Activated T-cell treated with anti-CD3 and anti-CD28 coated beads for 24 hours (primary cell): Measurements from ENCODE around the gene MSI2.
"Not testable (repeated sequence)": the region's sequence is repeated elsewhere in the genome, so short reads cannot be mapped to it uniquely, and the experiment has no call there.

ENCODE experiments used
- DNase-seq: peaks from one replicate; pipeline ENCODE4 v3.0.0-alpha.2; 2020; ENCODE audit warnings: low read depth

MSI2 gene

DNA sequence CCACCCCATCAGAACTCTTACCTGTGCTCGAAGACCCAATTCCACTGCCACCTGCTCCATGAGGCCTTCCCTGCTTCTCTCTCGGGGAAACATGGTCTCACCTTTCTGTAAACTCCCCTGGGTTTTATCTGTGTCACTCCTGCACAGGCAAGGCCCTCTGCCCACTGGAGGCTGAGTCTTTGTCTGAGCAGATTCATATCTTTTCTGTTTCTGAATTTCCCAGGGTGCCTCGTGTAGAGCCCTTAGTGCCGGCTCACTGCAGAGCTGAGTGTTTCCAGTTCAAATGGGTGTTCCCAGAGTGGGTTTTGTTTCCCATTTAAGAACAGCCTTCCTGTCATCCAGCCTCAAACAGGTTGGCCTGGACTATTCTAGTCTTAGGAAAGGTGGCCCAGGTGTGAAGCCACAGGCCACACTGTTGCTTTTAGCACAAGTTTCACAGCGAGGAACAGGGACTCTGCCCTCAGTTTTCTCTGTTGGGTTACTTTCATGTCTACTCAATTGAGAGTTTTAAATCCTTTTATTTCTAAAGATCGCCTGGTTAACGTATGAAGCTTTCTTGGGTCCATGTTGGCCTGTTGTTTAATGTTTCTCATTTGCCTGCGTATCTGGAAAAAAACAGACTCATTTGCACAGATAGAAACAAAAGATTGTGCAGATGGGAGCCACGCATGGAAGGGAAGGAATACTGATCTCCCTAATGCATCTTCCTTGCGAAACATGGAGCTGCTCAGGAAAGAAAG, 228.7 kb downstream of the MSI2 start:
- no peak for DNase-seq

DNA sequence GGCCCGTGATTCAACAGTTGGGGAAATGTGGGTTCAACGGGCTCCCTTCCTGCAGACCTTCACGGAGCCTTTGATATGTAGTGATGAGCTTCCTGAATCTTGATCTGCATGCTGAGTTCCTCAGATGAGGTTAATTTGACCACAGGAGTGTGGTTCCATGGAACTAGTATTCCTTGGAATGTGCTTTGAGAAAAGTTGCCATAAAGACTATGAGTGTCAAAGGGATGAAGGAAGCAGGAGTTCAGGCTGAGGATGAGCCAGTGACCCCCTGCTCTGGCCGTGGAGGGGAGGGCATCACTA, 229.2 kb downstream of the MSI2 start:
- no peak for DNase-seq

DNA sequence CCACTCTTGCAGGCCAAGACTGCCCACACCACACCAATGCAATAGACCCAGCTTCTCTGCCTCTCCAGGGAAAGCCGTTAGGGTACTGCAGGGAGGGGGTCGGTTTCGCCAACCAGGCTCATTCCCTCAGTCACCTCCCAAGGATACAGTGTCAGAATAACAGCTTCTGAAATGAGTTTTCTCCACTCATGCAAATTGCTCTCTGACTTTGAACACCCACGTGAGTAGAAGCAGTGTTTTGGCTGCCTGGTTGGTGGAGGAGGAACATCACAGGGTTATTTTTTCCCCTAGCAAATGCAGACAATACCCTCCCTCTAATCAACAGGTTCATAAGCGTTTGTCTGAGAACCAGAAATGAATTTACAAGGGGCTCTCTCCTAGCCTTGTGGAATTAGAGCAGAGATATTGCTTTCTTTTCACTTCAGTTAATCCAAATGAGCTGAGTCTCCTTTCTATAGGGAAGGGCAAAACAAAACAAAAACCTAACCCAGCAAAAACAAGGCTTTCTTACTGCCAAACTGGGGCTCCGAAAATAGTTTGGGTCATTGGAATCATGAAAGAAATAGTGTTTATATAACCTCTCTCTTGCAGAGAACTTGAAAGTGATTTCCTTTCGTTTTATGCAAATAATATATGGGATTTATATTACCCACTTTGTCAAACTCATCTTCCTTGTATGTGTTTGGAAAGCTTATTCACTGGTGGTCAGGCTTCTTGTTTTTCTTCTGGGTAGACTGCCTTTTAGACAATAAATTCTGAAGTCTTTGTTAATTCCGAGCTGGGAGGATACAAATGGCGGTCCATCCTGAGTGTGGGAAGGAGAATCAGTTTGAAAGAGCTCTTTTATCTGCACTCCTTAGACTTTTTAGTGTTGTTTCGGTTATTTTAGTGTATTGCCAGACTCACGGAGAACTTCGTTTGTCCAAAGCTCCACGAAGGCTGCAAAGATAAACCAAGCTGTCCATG, 229.9 kb downstream of the MSI2 start:
- no peak for DNase-seq

DNA sequence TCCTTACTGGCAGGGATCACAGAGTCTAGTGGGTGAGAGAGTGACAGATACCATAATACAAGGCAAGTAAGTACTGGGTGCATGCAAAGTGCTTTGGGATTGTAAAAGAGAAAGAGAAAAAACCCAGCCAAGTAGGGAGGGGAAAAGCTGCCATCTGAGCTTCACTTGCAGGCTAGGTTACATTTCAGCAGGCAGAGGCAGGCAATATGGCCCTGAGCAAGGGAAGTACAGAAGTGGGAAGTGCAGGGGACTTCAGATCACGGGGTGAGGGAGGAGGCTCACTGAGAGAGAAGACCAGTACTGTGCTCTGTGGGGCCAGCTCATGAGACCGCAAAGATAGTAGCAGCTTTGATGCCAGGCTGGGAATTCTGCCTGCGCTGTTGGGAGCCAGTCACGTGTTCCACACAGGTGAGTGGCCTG, 230.6 kb downstream of the MSI2 start:
- no peak for DNase-seq

DNA sequence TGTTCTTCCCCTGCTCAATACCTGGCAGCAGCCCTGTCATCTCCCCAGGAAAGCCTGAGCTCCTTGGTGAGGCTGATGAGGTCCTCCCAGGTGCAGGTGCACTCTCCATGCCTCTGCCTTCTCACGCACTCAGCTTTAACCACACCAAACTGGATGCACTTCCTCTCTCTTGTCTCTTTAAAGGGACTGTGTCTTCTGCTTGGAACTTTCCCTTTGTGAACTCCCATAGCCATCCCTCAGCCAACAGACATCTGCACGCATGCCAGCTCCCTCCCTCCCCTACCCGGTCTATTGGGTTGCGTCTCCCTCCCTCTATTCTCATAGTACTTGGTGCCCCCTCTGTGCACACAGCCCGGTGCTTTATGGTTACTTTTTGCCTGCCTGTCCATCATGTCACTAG, 231.2 kb downstream of the MSI2 start:
- DNase-seq, result no peak

DNA sequence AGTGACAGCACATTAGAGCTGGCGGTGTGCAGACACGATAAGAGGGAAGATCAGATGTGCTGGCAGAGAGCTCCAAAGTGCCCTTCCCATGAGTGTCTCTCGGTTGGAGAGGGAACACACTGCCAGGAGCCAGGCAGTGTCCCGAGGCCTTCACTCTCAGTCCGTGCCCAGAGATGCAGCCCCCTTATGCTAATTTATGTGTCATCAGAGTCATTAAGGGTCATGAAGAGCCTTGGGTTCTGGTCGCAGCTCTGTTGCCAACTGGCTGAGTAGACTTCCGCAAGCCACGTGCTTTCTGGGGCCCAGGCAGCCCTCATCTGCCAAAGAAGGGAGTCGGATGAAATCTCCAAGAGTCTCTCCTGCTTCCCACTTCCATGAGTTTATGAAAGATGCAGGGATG, 232.5 kb downstream of the MSI2 start:
- DNase-seq, result no peak

DNA sequence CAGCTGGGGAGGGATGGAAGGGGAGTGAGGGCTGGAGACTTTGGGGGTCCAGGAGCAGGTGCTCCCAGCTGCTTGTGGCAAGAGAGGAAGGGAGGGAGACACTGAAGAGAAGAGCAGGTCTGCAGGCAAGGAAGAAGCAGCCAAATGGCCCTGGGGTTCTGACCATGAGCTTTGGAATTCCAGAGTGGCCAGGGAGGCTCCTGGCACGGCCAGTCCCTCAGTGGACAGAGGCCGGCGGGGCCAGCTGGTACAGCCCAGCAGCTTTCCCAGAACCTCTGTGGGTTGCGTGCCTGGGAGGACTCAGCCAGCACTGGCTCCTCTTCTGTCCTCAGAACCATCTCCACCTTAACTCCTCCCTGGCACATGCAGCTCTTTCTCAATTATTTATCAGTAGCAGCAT, 233.0 kb downstream of the MSI2 start:
- DNase-seq, result no peak

DNA sequence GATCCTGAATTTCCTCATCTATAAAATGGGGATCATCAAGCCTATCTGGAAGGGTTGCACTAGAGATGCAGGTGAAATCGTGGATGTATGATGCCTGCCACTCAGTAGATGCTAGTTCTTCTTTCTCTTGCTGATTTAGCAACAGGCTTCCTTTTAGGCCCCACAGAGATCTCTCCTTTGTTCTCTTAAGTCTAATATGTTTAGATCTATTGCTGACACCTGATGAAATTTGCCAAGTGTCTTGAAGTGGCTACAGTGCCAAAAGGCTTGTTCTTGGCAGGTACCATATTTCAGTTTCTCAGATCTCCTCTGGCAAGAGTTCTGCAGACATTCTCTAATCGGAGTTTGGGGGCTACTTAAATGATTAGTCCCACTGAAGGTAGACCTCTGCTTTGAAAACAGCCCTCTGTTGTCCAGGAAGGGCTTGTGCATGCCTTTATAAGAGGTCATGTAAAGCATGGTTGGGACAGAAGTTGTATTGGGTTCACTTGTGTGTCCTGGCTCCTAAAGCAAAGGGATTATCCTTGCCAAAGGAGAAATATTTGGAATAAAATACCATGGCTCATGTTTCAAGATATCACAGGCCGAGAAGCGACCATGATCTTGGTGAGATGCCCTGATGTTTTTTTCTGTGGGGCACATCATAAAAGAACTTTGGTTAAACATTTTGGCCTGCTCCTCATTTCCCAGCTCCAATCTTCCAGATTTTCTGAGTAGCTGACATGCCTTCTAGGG, 234.0 kb downstream of the MSI2 start:
- no peak for DNase-seq

DNA sequence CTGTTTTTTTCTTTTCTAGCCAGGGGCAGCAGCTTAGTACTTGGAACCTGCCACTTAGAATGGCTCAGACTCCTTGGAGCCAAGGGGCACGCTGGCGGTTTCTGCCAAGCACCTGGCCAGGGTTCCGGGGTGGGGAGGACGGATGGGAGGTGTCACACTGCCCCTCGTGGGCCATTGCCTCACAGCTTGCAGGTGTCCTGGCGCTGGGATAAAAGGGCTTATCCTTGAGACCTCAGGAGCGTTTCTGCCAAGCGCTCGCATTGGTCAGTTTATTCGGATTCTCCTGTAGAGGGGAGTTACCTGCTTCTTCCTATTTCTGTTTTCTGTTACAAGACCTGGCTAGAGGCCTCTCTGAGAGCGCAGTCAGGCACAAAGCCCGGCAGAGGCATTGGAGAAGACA, 234.6 kb downstream of the MSI2 start:
- DNase-seq, result no peak

DNA sequence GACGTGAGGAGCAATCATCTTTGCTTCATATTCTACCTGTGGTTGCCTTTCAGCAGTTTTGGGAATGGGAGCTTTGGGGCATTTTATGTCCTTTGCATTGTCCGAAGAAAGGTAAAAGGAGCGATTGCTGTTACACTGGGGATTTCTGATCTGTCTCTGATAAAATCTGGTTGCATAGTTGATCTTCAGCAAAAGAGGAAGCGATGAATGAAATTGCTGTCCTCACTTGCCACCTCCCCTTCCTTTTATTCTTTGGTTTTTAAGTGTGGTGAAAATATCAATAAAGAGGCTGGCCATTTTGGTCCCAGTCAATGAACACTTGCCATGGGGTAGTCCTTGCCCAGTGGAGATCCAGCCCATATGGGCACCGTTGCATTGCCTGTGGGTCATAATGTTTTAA, 236.8 kb downstream of the MSI2 start:
- DNase-seq, result no peak

DNA sequence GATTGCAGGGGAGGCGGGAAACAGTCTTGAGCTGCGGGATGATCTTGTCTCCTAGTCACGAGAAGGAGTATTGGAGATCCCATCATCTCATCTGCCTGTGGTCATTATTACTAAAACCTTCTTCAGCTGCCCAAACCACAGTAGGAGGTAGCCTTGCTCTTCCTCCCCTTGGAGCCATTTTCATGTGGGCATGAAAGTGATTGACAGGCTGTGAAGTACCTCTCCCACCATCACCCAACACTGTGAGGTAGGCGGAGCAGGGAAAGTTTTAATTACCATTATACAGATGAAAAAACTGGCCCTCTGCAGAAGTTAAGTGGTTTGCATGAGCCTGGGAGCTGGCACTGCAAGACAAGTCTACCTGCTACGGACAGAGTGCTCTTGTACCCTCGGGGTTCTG, 237.3 kb downstream of the MSI2 start:
- DNase-seq, result no peak

DNA sequence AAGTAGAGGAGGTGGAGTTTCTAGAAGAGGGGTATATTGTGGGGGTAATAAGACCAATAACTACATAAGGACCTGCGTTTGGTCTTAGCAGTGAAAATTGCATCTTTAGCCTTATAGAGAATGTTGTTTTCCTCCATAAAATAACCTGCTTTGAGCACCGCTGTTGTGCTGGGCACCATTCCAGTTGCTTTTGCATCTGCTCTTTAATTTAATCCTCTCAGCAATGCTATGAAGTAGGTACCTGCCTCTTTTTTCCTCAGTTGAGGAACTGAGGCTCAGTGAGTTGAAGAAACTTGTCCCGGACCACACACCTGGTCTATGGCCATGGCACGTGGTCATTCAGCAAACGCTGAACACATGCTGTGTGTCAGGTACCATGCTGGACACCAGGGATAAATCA, 238.1 kb downstream of the MSI2 start:
- no peak for DNase-seq

DNA sequence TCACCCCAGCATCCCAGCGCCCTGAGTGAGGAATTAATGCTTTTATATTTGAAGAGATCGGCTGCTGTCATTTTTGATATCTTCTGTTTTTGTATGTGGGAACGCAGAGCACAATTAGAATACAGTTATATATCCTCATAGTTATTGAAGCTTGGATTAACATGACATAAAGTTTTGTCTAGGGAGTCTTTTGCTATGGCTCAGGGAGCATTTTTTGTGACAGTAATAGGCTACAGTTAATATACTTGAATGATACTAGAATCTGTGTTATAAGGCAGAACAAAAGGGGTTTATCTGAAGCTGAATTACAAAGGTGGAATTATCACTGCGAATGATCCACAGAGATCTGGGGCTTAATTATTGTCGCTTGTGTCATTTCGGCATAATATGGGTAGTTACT, 239.4 kb downstream of the MSI2 start:
- no peak for DNase-seq

DNA sequence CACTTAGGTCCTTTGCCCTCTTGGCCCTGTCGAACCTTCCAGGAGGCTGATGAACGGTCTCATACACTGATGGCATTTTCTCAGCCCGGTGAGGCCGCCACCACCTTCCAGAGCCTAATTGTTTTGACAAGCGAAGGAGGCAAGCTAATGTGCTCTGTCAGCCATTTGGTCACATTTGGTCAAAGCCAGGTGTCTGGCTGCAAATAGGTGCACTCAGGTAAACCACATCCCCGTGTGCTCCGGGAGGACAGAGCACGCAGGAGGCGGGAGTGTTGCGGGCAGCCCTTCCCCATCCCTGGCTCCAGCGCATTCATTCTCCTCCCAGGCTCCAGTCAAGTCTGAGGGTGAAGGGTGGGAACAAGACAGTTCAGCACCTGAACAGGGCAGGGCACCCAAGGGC, 240.1 kb downstream of the MSI2 start:
- no peak for DNase-seq

DNA sequence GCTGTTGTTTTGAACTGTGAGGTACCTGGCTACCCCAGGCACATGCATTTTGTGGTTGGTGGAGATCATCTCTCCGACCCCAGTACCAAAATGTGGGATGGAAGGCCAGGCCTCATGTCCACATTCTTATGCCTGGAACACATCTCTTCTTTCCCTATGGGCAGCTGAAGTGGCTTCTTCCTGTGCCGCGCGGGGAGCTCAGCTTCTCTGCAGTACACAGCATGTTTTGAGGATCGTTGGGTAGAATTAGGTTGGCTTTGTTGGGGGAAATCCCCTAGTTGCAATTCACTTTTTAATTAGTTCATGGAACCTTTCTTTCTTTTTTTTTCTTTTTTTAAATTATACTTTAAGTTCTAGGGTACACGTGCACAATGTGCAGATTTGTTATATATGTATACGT, 242.1 kb downstream of the MSI2 start:
- no peak for DNase-seq

DNA sequence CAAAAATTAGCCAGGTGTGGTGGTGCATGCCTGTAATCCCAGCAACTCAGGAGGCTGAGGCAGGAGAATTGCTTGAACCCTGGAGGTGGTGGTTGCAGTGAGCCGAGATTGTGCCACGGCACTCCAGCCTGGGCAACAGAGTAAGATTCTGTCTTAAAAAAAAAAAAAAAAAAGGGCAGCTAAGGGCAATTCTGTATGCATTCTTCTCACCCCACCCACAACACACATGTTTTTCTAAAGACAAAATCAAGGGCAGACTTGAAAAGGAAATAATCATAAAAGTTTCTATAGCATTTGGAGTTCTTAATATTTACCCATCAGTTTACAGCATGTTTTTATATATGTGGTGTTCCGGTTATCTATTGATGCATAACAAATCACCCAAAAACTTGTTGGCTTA, 242.9 kb downstream of the MSI2 start:
- not testable (repeated sequence) for DNase-seq

DNA sequence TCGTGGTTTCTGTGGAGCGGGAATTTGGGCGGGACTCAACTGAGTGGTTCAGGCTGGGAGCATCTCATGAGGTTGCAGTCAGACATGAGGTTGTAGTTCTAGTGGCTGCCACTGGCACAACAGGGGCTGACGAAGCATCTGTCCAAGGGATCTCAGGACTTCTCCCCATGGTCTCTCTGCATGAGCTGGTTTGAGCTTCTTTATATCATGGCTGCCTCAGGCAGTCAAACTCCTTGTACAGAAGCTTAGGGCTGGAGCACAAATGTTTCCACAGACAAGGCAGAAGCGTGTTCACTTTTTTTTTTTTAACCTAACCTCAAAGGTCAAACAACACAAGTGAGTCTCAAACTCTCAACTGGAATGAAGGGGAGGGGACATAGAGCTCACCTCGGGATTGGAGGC, 243.3 kb downstream of the MSI2 start:
- DNase-seq, result no peak

DNA sequence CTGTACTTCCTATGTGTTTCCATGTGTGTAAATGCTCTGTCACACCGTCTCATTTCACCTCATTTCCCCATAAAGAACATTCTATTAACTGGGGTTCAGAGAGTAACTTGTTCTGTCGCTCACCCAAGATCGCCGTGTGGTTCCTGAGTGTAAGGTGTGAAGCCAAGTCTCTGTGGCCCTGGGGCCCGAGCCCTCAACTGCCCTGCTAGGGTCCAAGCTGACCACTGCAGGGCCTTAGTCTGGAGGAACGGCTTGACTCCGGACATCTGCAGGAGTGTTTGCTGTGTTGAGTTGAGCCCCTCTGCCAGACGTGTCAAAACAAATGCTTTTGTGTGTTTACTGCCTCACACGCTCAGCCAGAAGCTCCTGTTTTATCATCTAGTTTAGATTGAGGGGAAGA, 244.7 kb downstream of the MSI2 start:
- DNase-seq, result no peak

DNA sequence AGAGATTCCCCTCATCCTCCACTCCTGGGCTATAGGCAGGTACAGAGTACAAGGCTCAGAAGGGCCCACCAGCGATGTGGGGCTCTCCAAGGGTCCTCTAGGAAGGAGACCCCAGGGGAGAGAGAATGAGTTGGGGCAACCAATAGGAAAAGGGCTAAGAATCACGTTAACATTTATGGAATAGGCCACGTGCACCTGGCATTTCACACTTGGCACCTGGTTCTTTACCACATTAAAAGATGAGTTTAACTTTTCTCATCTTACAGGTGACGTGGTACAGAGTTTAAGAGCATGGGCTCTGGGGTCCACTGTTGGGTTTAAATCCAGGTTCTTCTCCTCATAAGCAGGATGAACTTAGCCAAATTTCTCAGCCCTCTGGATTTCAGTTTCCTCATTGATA, 245.7 kb downstream of the MSI2 start:
- no peak for DNase-seq

DNA sequence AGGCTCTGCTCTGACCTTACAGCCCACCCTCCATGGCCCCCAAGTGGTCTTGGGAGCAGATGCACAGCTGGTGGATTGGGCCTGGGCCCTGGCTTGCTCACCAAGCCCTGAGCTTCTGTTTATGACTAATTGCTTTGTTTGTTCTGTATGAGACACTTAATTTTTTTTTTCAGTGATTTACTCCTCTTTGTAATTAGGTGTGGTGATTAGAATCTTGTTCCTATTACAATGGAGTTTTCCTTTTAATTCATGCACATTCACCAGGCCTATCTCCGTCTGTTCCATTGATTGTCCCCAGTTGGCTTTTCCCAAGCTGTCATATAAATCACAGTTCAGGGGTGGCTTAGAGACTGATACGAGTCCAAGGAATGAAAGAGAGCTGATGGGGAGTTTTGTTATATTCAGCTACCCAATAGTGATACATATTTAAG, 246.5 kb downstream of the MSI2 start:
- no peak for DNase-seq

DNA sequence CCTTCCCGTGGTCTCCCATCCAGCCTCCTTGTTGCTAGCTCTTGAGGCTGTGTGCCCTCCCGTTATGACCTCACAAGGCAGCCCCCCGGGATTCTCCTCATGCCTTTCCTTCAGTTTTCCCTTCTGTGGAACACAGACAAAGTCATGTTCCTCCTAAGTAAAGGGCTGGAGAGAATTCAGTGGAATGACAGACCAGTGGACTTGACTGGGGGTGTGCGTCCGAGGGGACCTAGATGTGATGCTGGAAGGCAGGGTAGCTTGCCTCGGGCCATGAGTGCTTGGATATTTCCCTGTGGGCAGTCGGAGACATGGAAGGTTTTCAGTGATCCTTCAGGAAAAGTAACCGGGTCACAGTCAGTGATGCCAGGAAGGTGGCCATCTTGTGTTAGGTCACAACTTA, 247.9 kb downstream of the MSI2 start:
- DNase-seq, result no peak

DNA sequence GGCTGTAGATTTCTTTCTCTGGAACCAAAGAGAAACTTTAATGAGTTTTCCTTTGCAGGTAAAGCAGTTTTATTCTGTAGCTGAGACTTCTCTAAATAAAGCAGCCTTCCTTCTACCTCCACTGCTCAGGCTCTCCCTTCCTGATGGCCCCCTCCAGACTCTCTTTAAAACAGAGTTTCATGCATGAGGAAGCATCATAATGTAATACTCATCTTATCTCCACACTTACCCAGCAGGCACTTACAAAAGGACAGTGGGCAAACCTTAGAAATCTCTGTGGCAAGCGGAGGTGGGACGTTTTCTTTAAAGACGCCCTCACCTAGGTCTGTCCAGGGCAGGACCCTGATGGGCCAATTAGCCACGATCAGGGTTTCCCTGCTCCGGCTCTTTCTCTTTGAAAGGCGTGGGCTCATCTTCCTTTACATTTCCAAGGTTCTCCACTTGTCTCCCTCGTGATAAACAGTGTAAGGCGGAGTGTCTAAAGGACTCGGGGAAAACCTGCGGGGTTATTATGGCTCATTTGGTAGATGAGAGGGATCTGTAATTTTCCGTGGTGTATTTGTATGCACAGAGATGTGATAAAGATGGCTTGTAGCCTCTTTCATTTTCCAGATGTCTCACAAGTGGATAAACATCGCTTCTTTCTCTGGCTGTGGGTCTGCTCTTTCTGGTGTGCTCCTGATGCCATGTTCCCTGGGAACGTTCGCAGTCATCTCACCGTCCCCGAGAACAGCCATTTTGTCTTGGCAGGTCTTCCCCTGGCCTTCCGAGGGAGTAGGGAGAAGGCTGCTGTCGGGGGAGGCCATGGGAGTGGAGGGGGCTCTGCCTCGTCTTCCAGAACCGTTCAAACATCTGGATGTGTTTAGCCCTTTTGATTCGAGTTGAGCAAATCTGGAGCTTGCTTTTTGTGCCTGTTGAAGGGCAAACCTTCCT, 249.8 kb downstream of the MSI2 start:
- DNase-seq, result no peak
